GM23338 (cell line): ENCODE results near the gene DOCK6. TPM values are rescaled to one million over a fixed set of nuclear protein-coding genes. Genes with fewer than 3 reads are reported as not detected.

Source experiments
- ATAC-seq: fragments of 200-7000 bp; cut with Tn5 transposase; 3 replicates; pipeline ENCODE4 v1.9.1; 2020
- DNase-seq: peaks from one replicate; pipeline ENCODE4 v3.0.0-alpha.2; 2015; ENCODE audit warnings: low spot score
- H2AFZ ChIP-seq: fragments of 200-600 bp; sonication (generic); 2 replicates; pipeline ENCODE4 v1.8.0; 2016; ENCODE audit warnings: antibody characterized with exemption, mild to moderate bottlenecking, moderate library complexity
- H3F3A ChIP-seq: fragments of 200-600 bp; sonication (generic); replicated peaks from 2 replicates; pipeline ENCODE4 v1.8.0; 2017; ENCODE audit warnings: antibody characterized with exemption, mixed run types, low read depth
- H3K27ac ChIP-seq: fragments of 200-600 bp; sonication (generic); 2 replicates; pipeline ENCODE4 v1.6.1; 2016; ENCODE audit warnings: low read depth
- H3K27me3 ChIP-seq: fragments of 200-600 bp; sonication (generic); 2 replicates; pipeline ENCODE4 v1.8.0; 2016; ENCODE audit warnings: mild to moderate bottlenecking, mixed run types, moderate library complexity; ENCODE audit not compliant: insufficient read depth
- H3K36me3 ChIP-seq: fragments of 200-600 bp; sonication (generic); 2 replicates; pipeline ENCODE4 v1.8.0; 2016; ENCODE audit warnings: mild to moderate bottlenecking; ENCODE audit not compliant: insufficient read depth
- H3K4me1 ChIP-seq: fragments of 200-600 bp; sonication (generic); 2 replicates; pipeline ENCODE4 v1.8.0; 2016; ENCODE audit warnings: mild to moderate bottlenecking, moderate library complexity; ENCODE audit not compliant: insufficient read depth
- H3K4me2 ChIP-seq: fragments of 200-600 bp; sonication (generic); 2 replicates; pipeline ENCODE4 v1.7.1; 2017; ENCODE audit warnings: mixed run types
- H3K4me3 ChIP-seq: fragments of 200-600 bp; sonication (generic); 2 replicates; pipeline ENCODE4 v1.6.1; 2016; ENCODE audit warnings: mixed run types
- H3K79me2 ChIP-seq: fragments of 200-600 bp; sonication (generic); replicated peaks from 2 replicates; pipeline ENCODE4 v1.8.0; 2017; ENCODE audit warnings: mild to moderate bottlenecking; ENCODE audit not compliant: insufficient read depth
- H3K9me2 ChIP-seq: fragments of 200-600 bp; sonication (generic); 2 replicates; pipeline ENCODE4 v1.8.0; 2017; ENCODE audit not compliant: insufficient read depth
- H4K20me1 ChIP-seq: fragments of 200-600 bp; sonication (generic); replicated peaks from 2 replicates; pipeline ENCODE4 v1.8.0; 2017; ENCODE audit warnings: mild to moderate bottlenecking; ENCODE audit not compliant: insufficient read depth
- H3K27ac Mint-ChIP-seq: 2 replicates; pipeline ENCODE4 v1.8.0; 2020; ENCODE audit warnings: inconsistent platforms, mild to moderate bottlenecking, moderate library complexity, mixed read lengths
- H3K27me3 Mint-ChIP-seq: 3 replicates; pipeline ENCODE4 v1.8.0; 2022; ENCODE audit warnings: low read depth, mild to moderate bottlenecking, moderate library complexity, mixed read lengths, inconsistent platforms; ENCODE audit not compliant: insufficient read depth, poor library complexity
- H3K36me3 Mint-ChIP-seq: 3 replicates; pipeline ENCODE4 v1.8.0; 2021; ENCODE audit warnings: low read depth, mild to moderate bottlenecking, inconsistent platforms, moderate library complexity, mixed read lengths
- H3K4me1 Mint-ChIP-seq: 3 replicates; pipeline ENCODE4 v1.8.0; 2020; ENCODE audit warnings: mild to moderate bottlenecking, inconsistent platforms, mixed read lengths
- H3K4me3 Mint-ChIP-seq: 3 replicates; pipeline ENCODE4 v1.8.0; 2021; ENCODE audit warnings: moderate library complexity, mild to moderate bottlenecking, inconsistent platforms, mixed read lengths
- H3K9me3 Mint-ChIP-seq: 3 replicates; pipeline ENCODE4 v1.8.0; 2020; ENCODE audit warnings: moderate library complexity, mild to moderate bottlenecking, inconsistent platforms, mixed read lengths
- ETS1 ChIP-seq: IDR thresholded peaks from 2 replicates; pipeline ENCODE4 v1.6.1; 2016; ENCODE audit warnings: antibody characterized with exemption
- EZH2 ChIP-seq: fragments of 200-600 bp; sonication (generic); IDR thresholded peaks from one replicate; pipeline ENCODE4 v1.8.0; 2017; ENCODE audit warnings: antibody characterized with exemption, mild to moderate bottlenecking, low read depth; ENCODE audit not compliant: unreplicated experiment
- EZH2phosphoT487 ChIP-seq: fragments of 200-600 bp; sonication (generic); IDR thresholded peaks from one replicate; pipeline ENCODE4 v1.8.1; 2018; ENCODE audit warnings: antibody characterized with exemption; ENCODE audit not compliant: unreplicated experiment
- POLR2AphosphoS5 ChIP-seq: IDR thresholded peaks from 2 replicates; pipeline ENCODE4 v1.6.1; 2016; ENCODE audit warnings: antibody characterized with exemption, low read depth
- STAT1 ChIP-seq: IDR thresholded peaks from one replicate; pipeline ENCODE4 v1.6.1; 2016; ENCODE audit warnings: antibody characterized with exemption; ENCODE audit not compliant: unreplicated experiment
- ZNF114 ChIP-seq: fragments of 250-450 bp; sonication (Bioruptor Pico); IDR thresholded peaks from 2 replicates; pipeline ENCODE4 v1.5.0; 2020; ENCODE audit warnings: mild to moderate bottlenecking, moderate library complexity
- ZNF331 ChIP-seq: fragments of 250-450 bp; sonication (Bioruptor Pico); IDR thresholded peaks from 2 replicates; pipeline ENCODE4 v1.5.0; 2020; ENCODE audit warnings: low read depth, mild to moderate bottlenecking, moderate library complexity
- polyA plus RNA-seq: library from polyadenylated mRNA; unstranded; fragments of >200 nt; fragmentation: Nextera tagmentation; extraction: Ambion mirVana; gene quantifications from 2 replicates; pipeline ENCODE4 v1.2.1, GENCODE V29; 2016
- total RNA-seq: library from RNA; depleted of rRNA; stranded (reverse); fragments of >200 nt; shearing (Covaris generic); gene quantifications from 2 replicates; pipeline ENCODE4 v1.2.3, GENCODE V29; 2014
- TF ChIP-seq, protein P1 (sequence below), 2 experiments: fragments of 200-600 bp in 1 of 2; sonication (generic) in 1 of 2; conservative IDR thresholded peaks; 2 replicates each; pipeline versions ENCODE4 v1.5.1 to v1.6.1; 2016 to 2017; ENCODE audit warnings: antibody characterized with exemption in 2 of 2, low read depth in 2 of 2, mild to moderate bottlenecking in 2 of 2, moderate library complexity in 1 of 2
- TF ChIP-seq, protein P2 (sequence below): fragments of 250-450 bp; sonication (Bioruptor Pico); IDR thresholded peaks from 2 replicates; pipeline ENCODE4 v1.5.0; 2020; ENCODE audit warnings: mild to moderate bottlenecking, moderate library complexity
- TF ChIP-seq, protein P3 (sequence below): IDR thresholded peaks from one replicate; pipeline ENCODE4 v1.6.1; 2018; ENCODE audit warnings: antibody characterized with exemption; ENCODE audit not compliant: unreplicated experiment

DOCK6 gene
- total and polyA plus RNA-seq, 2 experiments from 2014 or later, result 34.6 to 49.0 TPM

- Histone ChIP-seq H3K27ac (no peak overlapping the region), H3K9me2 (no peaks in the 10 kb centered on the region), H3K4me2 (no peak overlapping the region), H3K36me3 (peaks cover 5% of the 10 kb centered on the region; the same call in 1 of the 2 replicates), H3K4me1 (no peaks in the 10 kb centered on the region; the same call in 1 of the 2 replicates), H3K79me2 (no peaks in the 10 kb centered on the region), H4K20me1 (no peaks in the 10 kb centered on the region; the same call in none of the 2 replicates), H3F3A (no peaks in the 10 kb centered on the region), H2AFZ (no peak overlapping the region), H3K27me3 (no peaks in the 10 kb centered on the region), H3K4me3 (no peak overlapping the region)
- DNase-seq (no peak), ATAC-seq (no peak)
- H3K27me3 Mint-ChIP-seq, result peaks cover 3% of the 10 kb centered on the region
- H3K9me3 Mint-ChIP-seq, result no peaks in the 10 kb centered on the region
- TF ChIP-seq ZNF331 (no peak), EZH2phosphoT487 (no peak), ETS1 (no peak), EZH2 (no peak), POLR2AphosphoS5 (no peak), ZNF114 (no peak), STAT1 (no peak)
- TF ChIP-seq, protein P1, sequence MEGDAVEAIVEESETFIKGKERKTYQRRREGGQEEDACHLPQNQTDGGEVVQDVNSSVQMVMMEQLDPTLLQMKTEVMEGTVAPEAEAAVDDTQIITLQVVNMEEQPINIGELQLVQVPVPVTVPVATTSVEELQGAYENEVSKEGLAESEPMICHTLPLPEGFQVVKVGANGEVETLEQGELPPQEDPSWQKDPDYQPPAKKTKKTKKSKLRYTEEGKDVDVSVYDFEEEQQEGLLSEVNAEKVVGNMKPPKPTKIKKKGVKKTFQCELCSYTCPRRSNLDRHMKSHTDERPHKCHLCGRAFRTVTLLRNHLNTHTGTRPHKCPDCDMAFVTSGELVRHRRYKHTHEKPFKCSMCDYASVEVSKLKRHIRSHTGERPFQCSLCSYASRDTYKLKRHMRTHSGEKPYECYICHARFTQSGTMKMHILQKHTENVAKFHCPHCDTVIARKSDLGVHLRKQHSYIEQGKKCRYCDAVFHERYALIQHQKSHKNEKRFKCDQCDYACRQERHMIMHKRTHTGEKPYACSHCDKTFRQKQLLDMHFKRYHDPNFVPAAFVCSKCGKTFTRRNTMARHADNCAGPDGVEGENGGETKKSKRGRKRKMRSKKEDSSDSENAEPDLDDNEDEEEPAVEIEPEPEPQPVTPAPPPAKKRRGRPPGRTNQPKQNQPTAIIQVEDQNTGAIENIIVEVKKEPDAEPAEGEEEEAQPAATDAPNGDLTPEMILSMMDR (conservative IDR thresholded peaks at IDR 0.05; ENCODE audit: low read depth in 2 of 2), result no peak
- TF ChIP-seq, protein P2, sequence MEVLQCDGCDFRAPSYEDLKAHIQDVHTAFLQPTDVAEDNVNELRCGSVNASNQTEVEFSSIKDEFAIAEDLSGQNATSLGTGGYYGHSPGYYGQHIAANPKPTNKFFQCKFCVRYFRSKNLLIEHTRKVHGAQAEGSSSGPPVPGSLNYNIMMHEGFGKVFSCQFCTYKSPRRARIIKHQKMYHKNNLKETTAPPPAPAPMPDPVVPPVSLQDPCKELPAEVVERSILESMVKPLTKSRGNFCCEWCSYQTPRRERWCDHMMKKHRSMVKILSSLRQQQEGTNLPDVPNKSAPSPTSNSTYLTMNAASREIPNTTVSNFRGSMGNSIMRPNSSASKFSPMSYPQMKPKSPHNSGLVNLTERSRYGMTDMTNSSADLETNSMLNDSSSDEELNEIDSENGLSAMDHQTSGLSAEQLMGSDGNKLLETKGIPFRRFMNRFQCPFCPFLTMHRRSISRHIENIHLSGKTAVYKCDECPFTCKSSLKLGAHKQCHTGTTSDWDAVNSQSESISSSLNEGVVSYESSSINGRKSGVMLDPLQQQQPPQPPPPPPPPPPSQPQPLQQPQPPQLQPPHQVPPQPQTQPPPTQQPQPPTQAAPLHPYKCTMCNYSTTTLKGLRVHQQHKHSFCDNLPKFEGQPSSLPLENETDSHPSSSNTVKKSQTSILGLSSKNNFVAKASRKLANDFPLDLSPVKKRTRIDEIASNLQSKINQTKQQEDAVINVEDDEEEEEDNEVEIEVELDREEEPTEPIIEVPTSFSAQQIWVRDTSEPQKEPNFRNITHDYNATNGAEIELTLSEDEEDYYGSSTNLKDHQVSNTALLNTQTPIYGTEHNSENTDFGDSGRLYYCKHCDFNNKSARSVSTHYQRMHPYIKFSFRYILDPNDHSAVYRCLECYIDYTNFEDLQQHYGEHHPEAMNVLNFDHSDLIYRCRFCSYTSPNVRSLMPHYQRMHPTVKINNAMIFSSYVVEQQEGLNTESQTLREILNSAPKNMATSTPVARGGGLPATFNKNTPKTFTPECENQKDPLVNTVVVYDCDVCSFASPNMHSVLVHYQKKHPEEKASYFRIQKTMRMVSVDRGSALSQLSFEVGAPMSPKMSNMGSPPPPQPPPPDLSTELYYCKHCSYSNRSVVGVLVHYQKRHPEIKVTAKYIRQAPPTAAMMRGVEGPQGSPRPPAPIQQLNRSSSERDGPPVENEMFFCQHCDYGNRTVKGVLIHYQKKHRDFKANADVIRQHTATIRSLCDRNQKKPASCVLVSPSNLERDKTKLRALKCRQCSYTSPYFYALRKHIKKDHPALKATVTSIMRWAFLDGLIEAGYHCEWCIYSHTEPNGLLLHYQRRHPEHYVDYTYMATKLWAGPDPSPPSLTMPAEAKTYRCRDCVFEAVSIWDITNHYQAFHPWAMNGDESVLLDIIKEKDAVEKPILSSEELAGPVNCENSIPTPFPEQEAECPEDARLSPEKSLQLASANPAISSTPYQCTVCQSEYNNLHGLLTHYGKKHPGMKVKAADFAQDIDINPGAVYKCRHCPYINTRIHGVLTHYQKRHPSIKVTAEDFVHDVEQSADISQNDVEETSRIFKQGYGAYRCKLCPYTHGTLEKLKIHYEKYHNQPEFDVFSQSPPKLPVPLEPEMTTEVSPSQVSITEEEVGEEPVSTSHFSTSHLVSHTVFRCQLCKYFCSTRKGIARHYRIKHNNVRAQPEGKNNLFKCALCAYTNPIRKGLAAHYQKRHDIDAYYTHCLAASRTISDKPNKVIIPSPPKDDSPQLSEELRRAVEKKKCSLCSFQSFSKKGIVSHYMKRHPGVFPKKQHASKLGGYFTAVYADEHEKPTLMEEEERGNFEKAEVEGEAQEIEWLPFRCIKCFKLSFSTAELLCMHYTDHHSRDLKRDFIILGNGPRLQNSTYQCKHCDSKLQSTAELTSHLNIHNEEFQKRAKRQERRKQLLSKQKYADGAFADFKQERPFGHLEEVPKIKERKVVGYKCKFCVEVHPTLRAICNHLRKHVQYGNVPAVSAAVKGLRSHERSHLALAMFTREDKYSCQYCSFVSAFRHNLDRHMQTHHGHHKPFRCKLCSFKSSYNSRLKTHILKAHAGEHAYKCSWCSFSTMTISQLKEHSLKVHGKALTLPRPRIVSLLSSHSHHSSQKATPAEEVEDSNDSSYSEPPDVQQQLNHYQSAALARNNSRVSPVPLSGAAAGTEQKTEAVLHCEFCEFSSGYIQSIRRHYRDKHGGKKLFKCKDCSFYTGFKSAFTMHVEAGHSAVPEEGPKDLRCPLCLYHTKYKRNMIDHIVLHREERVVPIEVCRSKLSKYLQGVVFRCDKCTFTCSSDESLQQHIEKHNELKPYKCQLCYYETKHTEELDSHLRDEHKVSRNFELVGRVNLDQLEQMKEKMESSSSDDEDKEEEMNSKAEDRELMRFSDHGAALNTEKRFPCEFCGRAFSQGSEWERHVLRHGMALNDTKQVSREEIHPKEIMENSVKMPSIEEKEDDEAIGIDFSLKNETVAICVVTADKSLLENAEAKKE (CRISPR knock-in tag), result no peak
- TF ChIP-seq, protein P3, sequence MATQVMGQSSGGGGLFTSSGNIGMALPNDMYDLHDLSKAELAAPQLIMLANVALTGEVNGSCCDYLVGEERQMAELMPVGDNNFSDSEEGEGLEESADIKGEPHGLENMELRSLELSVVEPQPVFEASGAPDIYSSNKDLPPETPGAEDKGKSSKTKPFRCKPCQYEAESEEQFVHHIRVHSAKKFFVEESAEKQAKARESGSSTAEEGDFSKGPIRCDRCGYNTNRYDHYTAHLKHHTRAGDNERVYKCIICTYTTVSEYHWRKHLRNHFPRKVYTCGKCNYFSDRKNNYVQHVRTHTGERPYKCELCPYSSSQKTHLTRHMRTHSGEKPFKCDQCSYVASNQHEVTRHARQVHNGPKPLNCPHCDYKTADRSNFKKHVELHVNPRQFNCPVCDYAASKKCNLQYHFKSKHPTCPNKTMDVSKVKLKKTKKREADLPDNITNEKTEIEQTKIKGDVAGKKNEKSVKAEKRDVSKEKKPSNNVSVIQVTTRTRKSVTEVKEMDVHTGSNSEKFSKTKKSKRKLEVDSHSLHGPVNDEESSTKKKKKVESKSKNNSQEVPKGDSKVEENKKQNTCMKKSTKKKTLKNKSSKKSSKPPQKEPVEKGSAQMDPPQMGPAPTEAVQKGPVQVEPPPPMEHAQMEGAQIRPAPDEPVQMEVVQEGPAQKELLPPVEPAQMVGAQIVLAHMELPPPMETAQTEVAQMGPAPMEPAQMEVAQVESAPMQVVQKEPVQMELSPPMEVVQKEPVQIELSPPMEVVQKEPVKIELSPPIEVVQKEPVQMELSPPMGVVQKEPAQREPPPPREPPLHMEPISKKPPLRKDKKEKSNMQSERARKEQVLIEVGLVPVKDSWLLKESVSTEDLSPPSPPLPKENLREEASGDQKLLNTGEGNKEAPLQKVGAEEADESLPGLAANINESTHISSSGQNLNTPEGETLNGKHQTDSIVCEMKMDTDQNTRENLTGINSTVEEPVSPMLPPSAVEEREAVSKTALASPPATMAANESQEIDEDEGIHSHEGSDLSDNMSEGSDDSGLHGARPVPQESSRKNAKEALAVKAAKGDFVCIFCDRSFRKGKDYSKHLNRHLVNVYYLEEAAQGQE, result no peak
- H3K4me1 Mint-ChIP-seq, result no peaks in the 10 kb centered on the region
- H3K36me3 Mint-ChIP-seq, result peaks cover 34% of the 10 kb centered on the region
- H3K4me3 Mint-ChIP-seq, result no peak overlapping the region
- no peak overlapping the region for H3K27ac Mint-ChIP-seq
Measured at GRCh38 chr19:11175920-11176319, 86.4 kb downstream of the DOCK6 start.
